Measurements from ENCODE around the gene TMEM212. TPM values are rescaled to one million over a fixed set of nuclear protein-coding genes. Genes with fewer than 3 reads are reported as not detected.

TMEM212 gene
- total RNA-seq, 6 experiments from 2014 or later = not detected

DNA sequence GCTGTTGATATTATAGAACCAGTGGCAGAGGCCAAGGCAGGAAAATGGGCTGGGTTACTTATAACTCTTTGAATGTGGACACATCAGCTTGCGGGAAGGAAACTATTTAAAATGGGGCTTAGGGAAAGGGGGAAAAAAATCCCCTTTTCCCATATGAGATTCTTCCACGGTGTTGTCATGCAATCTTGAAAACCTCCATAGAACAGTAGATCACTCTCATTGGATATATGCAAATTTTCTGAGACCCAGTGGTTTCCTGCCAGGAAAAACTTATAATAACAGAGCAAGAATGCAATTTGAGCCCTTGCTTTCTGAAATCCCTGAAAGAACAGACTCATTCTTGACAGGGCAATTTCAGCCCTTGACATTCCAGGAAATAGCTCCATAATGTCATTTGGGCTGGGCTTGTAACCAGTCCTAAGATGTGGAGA is 31.1 kb downstream of the TMEM212 start:
- ATAC-seq = peak in 1 of 4 donors; percentile 23
- TF ChIP-seq, protein P1, sequence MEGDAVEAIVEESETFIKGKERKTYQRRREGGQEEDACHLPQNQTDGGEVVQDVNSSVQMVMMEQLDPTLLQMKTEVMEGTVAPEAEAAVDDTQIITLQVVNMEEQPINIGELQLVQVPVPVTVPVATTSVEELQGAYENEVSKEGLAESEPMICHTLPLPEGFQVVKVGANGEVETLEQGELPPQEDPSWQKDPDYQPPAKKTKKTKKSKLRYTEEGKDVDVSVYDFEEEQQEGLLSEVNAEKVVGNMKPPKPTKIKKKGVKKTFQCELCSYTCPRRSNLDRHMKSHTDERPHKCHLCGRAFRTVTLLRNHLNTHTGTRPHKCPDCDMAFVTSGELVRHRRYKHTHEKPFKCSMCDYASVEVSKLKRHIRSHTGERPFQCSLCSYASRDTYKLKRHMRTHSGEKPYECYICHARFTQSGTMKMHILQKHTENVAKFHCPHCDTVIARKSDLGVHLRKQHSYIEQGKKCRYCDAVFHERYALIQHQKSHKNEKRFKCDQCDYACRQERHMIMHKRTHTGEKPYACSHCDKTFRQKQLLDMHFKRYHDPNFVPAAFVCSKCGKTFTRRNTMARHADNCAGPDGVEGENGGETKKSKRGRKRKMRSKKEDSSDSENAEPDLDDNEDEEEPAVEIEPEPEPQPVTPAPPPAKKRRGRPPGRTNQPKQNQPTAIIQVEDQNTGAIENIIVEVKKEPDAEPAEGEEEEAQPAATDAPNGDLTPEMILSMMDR (IDR thresholded peaks at IDR 0.05) = no peak
- TF ChIP-seq POLR2A (IDR thresholded peaks at IDR 0.05) = no peak
- no peaks in the 10 kb centered on the region for H3K27me3 ChIP-seq
- 44% methylated on average over 2 of the region's 2 CpGs for WGBS (ENCODE audit: insufficient coverage, low coverage, low lambda C conversion rate, missing lambda C conversion rate)
- no peak for DNase-seq
- peaks cover 0 to 13% (median 5%) of the 10 kb centered on the region in 4 donors for H3K4me1 ChIP-seq
- intact Hi-C loops (cut with DNase I) = no loop called here
- no peak overlapping the region for H3K4me3 ChIP-seq
- H3K27ac ChIP-seq = no peak overlapping the region
- H3K36me3 ChIP-seq = no peaks in the 10 kb centered on the region
- H3K9me3 ChIP-seq = no peaks in the 10 kb centered on the region

DNA sequence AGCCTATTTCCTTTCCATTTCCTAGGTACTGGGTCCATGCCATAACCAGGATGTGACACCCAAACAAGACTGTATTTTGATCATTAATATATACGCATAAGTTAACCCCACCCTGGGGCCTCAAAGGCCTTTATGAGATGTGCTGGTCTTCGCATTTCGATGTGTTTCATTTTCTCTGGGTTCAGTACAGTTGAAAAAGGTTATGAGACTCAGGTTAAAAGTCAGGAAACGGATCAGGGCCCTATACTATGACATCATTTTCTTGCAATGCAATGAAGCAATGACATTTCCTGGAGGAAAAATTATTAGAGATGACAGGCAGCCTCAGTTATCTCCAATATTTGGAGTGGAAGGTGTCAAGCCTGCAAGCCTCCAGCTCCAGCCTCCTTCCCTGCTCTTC is 31.7 kb downstream of the TMEM212 start:
- Histone ChIP-seq H3K4me3 (no peak overlapping the region), H3K27ac (peak overlapping the region in 1 of 3 donors; percentile 11), H3K4me1 (peaks cover 0 to 17% (median 5%) of the 10 kb centered on the region in 4 donors), H3K27me3 (no peaks in the 10 kb centered on the region), H3K9me3 (no peaks in the 10 kb centered on the region), H3K36me3 (no peaks in the 10 kb centered on the region)
- TF ChIP-seq, protein P1 (IDR thresholded peaks at IDR 0.05) = no peak
- no peak for TF ChIP-seq POLR2A (IDR thresholded peaks at IDR 0.05)
- ATAC-seq = no peak
- intact Hi-C loops (cut with DNase I) = no loop called here
- WGBS (ENCODE audit: insufficient coverage, low coverage, low lambda C conversion rate, missing lambda C conversion rate) = 71% methylated on average over 3 of the region's 4 CpGs
- no peak for DNase-seq

DNA sequence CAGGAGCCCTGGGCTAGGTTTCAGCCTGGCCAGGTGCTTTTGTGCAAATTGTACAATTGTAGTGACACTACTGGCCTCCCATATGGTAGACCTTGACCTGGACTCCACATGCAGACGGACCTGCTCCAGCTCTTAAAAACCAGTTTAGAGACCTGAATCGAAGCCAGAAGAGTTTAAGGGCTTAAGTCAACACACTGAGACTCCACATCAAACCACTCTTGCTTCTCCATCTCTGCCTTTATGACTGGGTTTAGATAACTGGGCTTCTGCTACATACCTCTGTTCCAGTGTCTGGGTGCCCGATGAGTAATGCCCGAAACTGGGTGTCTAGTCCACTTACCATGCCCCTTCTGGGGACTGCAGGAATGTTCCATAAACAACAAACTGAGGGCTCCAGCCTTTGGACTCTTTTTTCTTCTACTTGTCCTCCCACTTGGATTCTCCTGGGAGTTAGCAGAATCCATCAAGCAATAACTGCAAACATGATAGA is 32.8 kb downstream of the TMEM212 start:
- no peak overlapping the region for H3K4me3 ChIP-seq
- no peaks in the 10 kb centered on the region for H3K9me3 ChIP-seq
- DNase-seq (no peak), ATAC-seq (peak; percentile 29 to 53 (median 40))
- no peak for TF ChIP-seq POLR2A (IDR thresholded peaks at IDR 0.05)
- TF ChIP-seq, protein P1 (IDR thresholded peaks at IDR 0.05) = no peak
- intact Hi-C loops (cut with DNase I) = no loop called here
- H3K27ac ChIP-seq = no peak overlapping the region
- H3K36me3 ChIP-seq = no peaks in the 10 kb centered on the region
- 79% methylated on average over 3 of the region's 4 CpGs for WGBS (ENCODE audit: insufficient coverage, low coverage, low lambda C conversion rate, missing lambda C conversion rate)
- peaks cover 0 to 17% (median 5%) of the 10 kb centered on the region in 4 donors for H3K4me1 ChIP-seq
- H3K27me3 ChIP-seq = no peaks in the 10 kb centered on the region

DNA sequence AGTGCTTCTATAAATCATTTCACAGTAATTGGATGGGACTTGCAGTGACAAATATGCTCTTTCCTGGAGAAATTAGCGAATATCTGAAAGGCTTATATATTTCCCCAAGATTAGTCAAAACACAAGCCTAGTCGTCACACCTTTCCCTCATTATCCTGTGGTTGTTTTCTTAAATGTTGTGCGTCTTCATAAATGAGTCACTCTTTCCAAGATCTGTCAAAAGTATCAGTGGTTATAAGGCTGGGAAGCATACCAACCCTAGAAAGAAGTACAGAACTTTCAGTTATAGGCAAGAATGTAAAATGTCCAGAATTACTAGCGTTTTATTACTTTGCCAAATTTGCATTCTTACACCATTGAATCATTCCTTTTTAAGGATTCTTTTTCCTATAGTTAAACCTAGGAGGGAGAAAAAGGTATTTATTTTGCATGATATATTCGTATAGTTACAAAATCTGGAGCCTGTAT is 33.6 kb downstream of the TMEM212 start:
- Histone ChIP-seq H3K4me3 (no peak overlapping the region), H3K4me1 (peaks cover 0 to 17% (median 5%) of the 10 kb centered on the region in 4 donors), H3K36me3 (no peaks in the 10 kb centered on the region), H3K9me3 (no peaks in the 10 kb centered on the region), H3K27me3 (no peaks in the 10 kb centered on the region), H3K27ac (no peak overlapping the region)
- intact Hi-C loops (cut with DNase I) = no loop called here
- 84% methylated on average over 5 of the region's 5 CpGs for WGBS (ENCODE audit: insufficient coverage, low coverage, low lambda C conversion rate, missing lambda C conversion rate)
- no peak for ATAC-seq
- TF ChIP-seq POLR2A (IDR thresholded peaks at IDR 0.05) = no peak
- TF ChIP-seq, protein P1 (IDR thresholded peaks at IDR 0.05) = no peak
- no peak for DNase-seq

All from right lobe of liver (tissue), 6 donors.